HEK293 (cell line): ENCODE data around the gene KCNQ2.

Experiments
- CTCF ChIA-PET: fragments of 350-600 bp; formaldehyde crosslinking; extraction: SDS; loops from one replicate; lab custom pipeline; 2021; ENCODE audit warnings: antibody characterized with exemption; lab: Yijun Ruan, JAX
- POLR2A ChIA-PET: fragments of 300-600 bp; formaldehyde crosslinking; extraction: SDS; loops from one replicate; lab custom pipeline; 2020; ENCODE audit warnings: antibody characterized with exemption, inconsistent platforms; lab: Yijun Ruan, JAX
- H3K27ac ChIP-seq: fragments of 200-500 bp; sonication (Bioruptor generic); 2 replicates; pipeline ENCODE4 v1.5.1; 2014; ENCODE audit warnings: low read depth, low read length, control low read depth, inconsistent platforms; ENCODE audit errors: extremely low read depth
- H3K36me3 ChIP-seq, 2 experiments: fragments of 200-500 bp in 1 of 2; sonication (Bioruptor generic) in 1 of 2; 1 replicate in 1 of 2; 2 replicates in 1 of 2; pipeline ENCODE4 v1.5.1; 2014 to 2017; ENCODE audit warnings: inconsistent platforms in 2 of 2, low read length in 2 of 2; ENCODE audit not compliant: control insufficient read depth in 2 of 2, insufficient read depth in 1 of 2
- H3K4me1 ChIP-seq: fragments of 200-500 bp; sonication (Bioruptor generic); 2 replicates; pipeline ENCODE4 v1.5.1; 2014; ENCODE audit warnings: mild to moderate bottlenecking, low read length, inconsistent platforms; ENCODE audit not compliant: control insufficient read depth, insufficient read depth
- H3K4me3 ChIP-seq: 2 replicates; pipeline ENCODE4 v1.5.1; 2011; ENCODE audit warnings: low read depth, mild to moderate bottlenecking, control low read depth, low read length, moderate library complexity
- H3K9me3 ChIP-seq: fragments of 200-500 bp; sonication (Bioruptor generic); 2 replicates; pipeline ENCODE4 v1.5.1; 2014; ENCODE audit warnings: low read depth, low read length, inconsistent platforms; ENCODE audit not compliant: control insufficient read depth, insufficient read depth
- HOXA7 ChIP-seq: sonication (generic); formaldehyde crosslinking; IDR thresholded peaks from 2 replicates; pipeline ENCODE4 v1.8.1; 2022; ENCODE audit warnings: missing genetic modification reagents, borderline replicate concordance
- TSHZ1 ChIP-seq: fragments of 450-650 bp; formaldehyde crosslinking; IDR thresholded peaks from 2 replicates; pipeline ENCODE4 v1.5.1; 2016; ENCODE audit warnings: missing biosample characterization, missing genetic modification characterization, borderline replicate concordance
- YY1 ChIP-seq: fragments of 450-650 bp; formaldehyde crosslinking; IDR thresholded peaks from 2 replicates; pipeline ENCODE4 v1.5.1; 2018; ENCODE audit warnings: missing biosample characterization, missing genetic modification characterization
- ZBTB6 ChIP-seq: fragments of 450-650 bp; formaldehyde crosslinking; IDR thresholded peaks from 2 replicates; pipeline ENCODE4 v1.5.1; 2017; ENCODE audit warnings: missing biosample characterization, missing genetic modification characterization
- ZFP41 ChIP-seq: fragments of 450-650 bp; formaldehyde crosslinking; IDR thresholded peaks from 2 replicates; pipeline ENCODE4 v1.5.1; 2016; ENCODE audit warnings: missing biosample characterization, missing genetic modification characterization, borderline replicate concordance
- ZNF239 ChIP-seq: fragments of 450-650 bp; formaldehyde crosslinking; IDR thresholded peaks from 2 replicates; pipeline ENCODE4 v1.5.1; 2016; ENCODE audit warnings: missing biosample characterization, missing genetic modification characterization
- ZNF335 ChIP-seq: fragments of 450-650 bp; formaldehyde crosslinking; conservative IDR thresholded peaks from 2 replicates; pipeline ENCODE4 v1.5.1; 2016; ENCODE audit warnings: missing biosample characterization, missing genetic modification characterization
- ZNF341 ChIP-seq: fragments of 450-650 bp; formaldehyde crosslinking; IDR thresholded peaks from 2 replicates; pipeline ENCODE4; 2016; ENCODE audit warnings: low read depth, missing biosample characterization, missing genetic modification characterization
- ZNF362 ChIP-seq: fragments of 450-650 bp; formaldehyde crosslinking; IDR thresholded peaks from 2 replicates; pipeline ENCODE4 v1.5.1; 2016; ENCODE audit warnings: missing biosample characterization, missing genetic modification characterization
- ZNF473 ChIP-seq: fragments of 450-650 bp; formaldehyde crosslinking; IDR thresholded peaks from 2 replicates; pipeline ENCODE4 v1.5.1; 2017; ENCODE audit warnings: missing biosample characterization, missing genetic modification characterization
- ZNF555 ChIP-seq: fragments of 450-650 bp; formaldehyde crosslinking; conservative IDR thresholded peaks from 2 replicates; pipeline ENCODE4 v1.5.1; 2017; ENCODE audit warnings: missing biosample characterization, mild to moderate bottlenecking, missing genetic modification characterization, inconsistent platforms
- ZNF600 ChIP-seq: fragments of 450-650 bp; formaldehyde crosslinking; IDR thresholded peaks from 2 replicates; pipeline ENCODE4 v1.5.1; 2016; ENCODE audit warnings: missing biosample characterization, missing genetic modification characterization
- ZNF621 ChIP-seq: fragments of 450-650 bp; formaldehyde crosslinking; IDR thresholded peaks from 2 replicates; pipeline ENCODE4 v1.5.1; 2017; ENCODE audit warnings: missing biosample characterization, missing genetic modification characterization
- ZNF623 ChIP-seq: fragments of 450-650 bp; formaldehyde crosslinking; IDR thresholded peaks from 2 replicates; pipeline ENCODE4 v1.5.1; 2016; ENCODE audit warnings: missing biosample characterization, missing genetic modification characterization
- ZNF626 ChIP-seq: fragments of 450-650 bp; sonication (Bioruptor Pico); formaldehyde crosslinking; IDR thresholded peaks from 2 replicates; pipeline ENCODE4 v1.5.1; 2018; ENCODE audit warnings: missing biosample characterization, missing genetic modification characterization, inconsistent platforms
- ZNF654 ChIP-seq: fragments of 450-650 bp; formaldehyde crosslinking; IDR thresholded peaks from 2 replicates; pipeline ENCODE4 v1.5.1; 2016; ENCODE audit warnings: low read depth, missing biosample characterization, missing genetic modification characterization
- ZNF660 ChIP-seq: fragments of 450-650 bp; IDR thresholded peaks from 2 replicates; pipeline ENCODE4 v1.5.1; 2018; ENCODE audit warnings: missing biosample characterization, mild to moderate bottlenecking, missing genetic modification characterization
- ZNF76 ChIP-seq: fragments of 450-650 bp; formaldehyde crosslinking; IDR thresholded peaks from 2 replicates; pipeline ENCODE4; 2016; ENCODE audit warnings: low read depth, missing biosample characterization, missing genetic modification characterization, borderline replicate concordance
- ZNF768 ChIP-seq: fragments of 450-650 bp; formaldehyde crosslinking; IDR thresholded peaks from 2 replicates; pipeline ENCODE4 v1.5.1; 2018; ENCODE audit warnings: missing biosample characterization, mild to moderate bottlenecking, missing genetic modification characterization
- ZNF830 ChIP-seq: fragments of 450-650 bp; IDR thresholded peaks from 2 replicates; pipeline ENCODE4 v1.5.0; 2018; ENCODE audit warnings: missing biosample characterization, missing genetic modification characterization, low read depth, mild to moderate bottlenecking, moderate library complexity
- ZSCAN30 ChIP-seq: fragments of 450-650 bp; IDR thresholded peaks from 2 replicates; pipeline ENCODE4 v1.5.1; 2018; ENCODE audit warnings: missing biosample characterization, mild to moderate bottlenecking, missing genetic modification characterization, moderate library complexity
- TF ChIP-seq, protein P1 (sequence below): fragments of 450-650 bp; formaldehyde crosslinking; IDR thresholded peaks from 2 replicates; pipeline ENCODE4 v1.5.1; 2016; ENCODE audit warnings: missing biosample characterization, missing genetic modification characterization
- TF ChIP-seq, protein P2 (sequence below): fragments of 450-650 bp; formaldehyde crosslinking; IDR thresholded peaks from 2 replicates; pipeline ENCODE4 v1.5.1; 2017; ENCODE audit warnings: missing biosample characterization, missing genetic modification characterization

The KCNQ2 gene

GRCh38 chr20:63383556-63383955, 88.9 kb downstream of the KCNQ2 start:
- Histone ChIP-seq H3K9me3 (no peaks in the 10 kb centered on the region), H3K4me3 (no peak overlapping the region), H3K27ac (no peak overlapping the region), H3K4me1 (no peaks in the 10 kb centered on the region), H3K36me3 (no peaks in the 10 kb centered on the region)
- TF ChIP-seq ZNF621 (tag by site-specific recombination) (no peak), ZNF473 (no peak), ZNF555 (tag by site-specific recombination) (no peak), TSHZ1 (tag by site-specific recombination) (no peak), YY1 (tag by site-specific recombination) (no peak), ZNF600 (tag by site-specific recombination) (no peak), ZBTB6 (tag by site-specific recombination) (no peak), ZNF830 (tag by site-specific recombination) (no peak), HOXA7 (CRISPR knock-in tag) (no peak), ZNF623 (tag by site-specific recombination) (no peak)
- POLR2A ChIA-PET: no interaction called here
- CTCF ChIA-PET: interaction anchor here (0.6 to 7.3 kb wide), 4 partner anchors 66 to 441 kb away, joined by 3 to 89 read pairs (median 26); no protein-coding TSS in a partner anchor

- no peaks in the 10 kb centered on the region for H3K36me3 ChIP-seq
- no peak overlapping the region for H3K27ac ChIP-seq
- H3K4me3 ChIP-seq: no peak overlapping the region
- H3K9me3 ChIP-seq: no peaks in the 10 kb centered on the region
- H3K4me1 ChIP-seq: no peaks in the 10 kb centered on the region
- POLR2A ChIA-PET: no interaction called here
- CTCF ChIA-PET: interaction anchor here (0.5 to 7.3 kb wide), 16 partner anchors 9 to 631 kb away, joined by 3 to 89 read pairs (median 4); no protein-coding TSS in a partner anchor
- TF ChIP-seq ZNF626 (tag by site-specific recombination) (no peak), ZNF76 (tag by site-specific recombination) (no peak), ZFP41 (tag by site-specific recombination) (no peak), ZNF362 (no peak), ZNF341 (tag by site-specific recombination) (no peak), ZSCAN30 (tag by site-specific recombination) (no peak), ZNF660 (no peak), ZNF239 (no peak), ZNF654 (no peak), ZNF335 (tag by site-specific recombination) (no peak), ZNF768 (tag by site-specific recombination) (no peak)
- TF ChIP-seq, protein P1, sequence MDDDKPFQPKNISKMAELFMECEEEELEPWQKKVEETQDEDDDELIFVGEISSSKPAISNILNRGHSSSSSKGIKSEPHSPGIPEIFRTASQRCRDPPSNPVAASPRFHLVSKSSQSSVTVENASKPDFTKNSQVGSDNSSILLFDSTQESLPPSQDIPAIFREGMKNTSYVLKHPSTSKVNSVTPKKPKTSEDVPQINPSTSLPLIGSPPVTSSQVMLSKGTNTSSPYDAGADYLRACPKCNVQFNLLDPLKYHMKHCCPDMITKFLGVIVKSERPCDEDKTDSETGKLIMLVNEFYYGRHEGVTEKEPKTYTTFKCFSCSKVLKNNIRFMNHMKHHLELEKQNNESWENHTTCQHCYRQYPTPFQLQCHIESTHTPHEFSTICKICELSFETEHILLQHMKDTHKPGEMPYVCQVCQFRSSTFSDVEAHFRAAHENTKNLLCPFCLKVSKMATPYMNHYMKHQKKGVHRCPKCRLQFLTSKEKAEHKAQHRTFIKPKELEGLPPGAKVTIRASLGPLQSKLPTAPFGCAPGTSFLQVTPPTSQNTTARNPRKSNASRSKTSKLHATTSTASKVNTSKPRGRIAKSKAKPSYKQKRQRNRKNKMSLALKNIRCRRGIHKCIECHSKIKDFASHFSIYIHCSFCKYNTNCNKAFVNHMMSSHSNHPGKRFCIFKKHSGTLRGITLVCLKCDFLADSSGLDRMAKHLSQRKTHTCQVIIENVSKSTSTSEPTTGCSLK (tag by site-specific recombination): no peak
- TF ChIP-seq, protein P2, sequence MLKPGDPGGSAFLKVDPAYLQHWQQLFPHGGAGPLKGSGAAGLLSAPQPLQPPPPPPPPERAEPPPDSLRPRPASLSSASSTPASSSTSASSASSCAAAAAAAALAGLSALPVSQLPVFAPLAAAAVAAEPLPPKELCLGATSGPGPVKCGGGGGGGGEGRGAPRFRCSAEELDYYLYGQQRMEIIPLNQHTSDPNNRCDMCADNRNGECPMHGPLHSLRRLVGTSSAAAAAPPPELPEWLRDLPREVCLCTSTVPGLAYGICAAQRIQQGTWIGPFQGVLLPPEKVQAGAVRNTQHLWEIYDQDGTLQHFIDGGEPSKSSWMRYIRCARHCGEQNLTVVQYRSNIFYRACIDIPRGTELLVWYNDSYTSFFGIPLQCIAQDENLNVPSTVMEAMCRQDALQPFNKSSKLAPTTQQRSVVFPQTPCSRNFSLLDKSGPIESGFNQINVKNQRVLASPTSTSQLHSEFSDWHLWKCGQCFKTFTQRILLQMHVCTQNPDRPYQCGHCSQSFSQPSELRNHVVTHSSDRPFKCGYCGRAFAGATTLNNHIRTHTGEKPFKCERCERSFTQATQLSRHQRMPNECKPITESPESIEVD (tag by site-specific recombination): no peak
Observed at GRCh38 chr20:63382551-63383300, 89.7 kb downstream of the KCNQ2 start.
